Fibroblast of lung (primary cell): Measurements from ENCODE around the gene PRRT2. TPM values are rescaled to one million over a fixed set of nuclear protein-coding genes. Genes with fewer than 3 reads are reported as not detected.
"Not testable (repeated sequence)": the region's sequence is repeated elsewhere in the genome, so short reads cannot be mapped to it uniquely, and the experiment has no call there.

Experiments
- DNase-seq, 2 donors: peaks; one replicate each; pipeline versions ENCODE4 v3.0.0 to v3.0.0-alpha.2; 2010; ENCODE audit warnings: low read depth in 2 of 2
- H2AFZ ChIP-seq: 2 replicates; pipeline ENCODE4 v1.5.1; 2012; ENCODE audit warnings: low read length, control low read depth, inconsistent platforms
- H3K27ac ChIP-seq: 2 replicates; pipeline ENCODE4 v1.5.1; 2011; ENCODE audit warnings: low read length, control low read depth; ENCODE audit not compliant: insufficient read depth
- H3K27me3 ChIP-seq: 2 replicates; pipeline ENCODE4 v1.5.1; 2011; ENCODE audit warnings: mild to moderate bottlenecking, low read length; ENCODE audit not compliant: control insufficient read depth, insufficient read depth
- H3K36me3 ChIP-seq: 2 replicates; pipeline ENCODE4 v1.5.1; 2011; ENCODE audit warnings: low read length; ENCODE audit not compliant: control insufficient read depth, insufficient read depth
- H3K4me1 ChIP-seq: 2 replicates; pipeline ENCODE4 v1.5.1; 2011; ENCODE audit warnings: low read length; ENCODE audit not compliant: control insufficient read depth, insufficient read depth; ENCODE audit errors: extremely low read depth
- H3K4me2 ChIP-seq: 2 replicates; pipeline ENCODE4 v1.5.1; 2011; ENCODE audit warnings: low read length, control low read depth; ENCODE audit not compliant: insufficient read depth; ENCODE audit errors: extremely low read depth
- H3K4me3 ChIP-seq, 4 experiments: fragments of 200-600 bp in 1 of 4; sonication (generic) in 1 of 4; replicated peaks in 1 of 4; 2 replicates each; pipeline ENCODE4 v1.5.1; 2011 to 2016; ENCODE audit warnings: low read length in 4 of 4, low read depth in 3 of 4, mild to moderate bottlenecking in 3 of 4, control low read depth in 2 of 4, inconsistent platforms in 1 of 4, mixed read lengths in 1 of 4; ENCODE audit not compliant: insufficient read depth in 1 of 4; ENCODE audit errors: control extremely low read depth in 1 of 4
- H3K79me2 ChIP-seq: 2 replicates; pipeline ENCODE4 v1.5.1; 2012; ENCODE audit warnings: mild to moderate bottlenecking, low read length, inconsistent platforms; ENCODE audit not compliant: control insufficient read depth, insufficient read depth
- H3K9ac ChIP-seq: 2 replicates; pipeline ENCODE4 v1.5.1; 2011; ENCODE audit warnings: mild to moderate bottlenecking, low read length, control low read depth; ENCODE audit not compliant: insufficient read depth
- H3K9me3 ChIP-seq: 2 replicates; pipeline ENCODE4 v1.5.1; 2012; ENCODE audit warnings: low read depth, low read length; ENCODE audit not compliant: control insufficient read depth, insufficient read depth
- H4K20me1 ChIP-seq: 2 replicates; pipeline ENCODE4 v1.5.1; 2011; ENCODE audit warnings: low read length; ENCODE audit not compliant: control insufficient read depth, insufficient read depth; ENCODE audit errors: extremely low read depth
- EZH2 ChIP-seq: IDR thresholded peaks from 2 replicates; pipeline ENCODE4 v1.5.1; 2012; ENCODE audit warnings: low read length, control low read depth, mild to moderate bottlenecking; ENCODE audit errors: missing control alignments
- polyA plus RNA-seq, 2 donors: library from polyadenylated mRNA; depleted of rRNA in 1 of 2; stranded (reverse) in 1 of 2; unstranded in 1 of 2; fragments of >200 nt; gene quantifications; 2 replicates each; pipeline ENCODE4 v1.2.1, GENCODE V29; 2011 to 2012; ENCODE audit warnings: missing spikeins in 1 of 2
- total RNA-seq: library from RNA; depleted of rRNA; stranded (reverse); fragments of >200 nt; gene quantifications from 2 replicates; pipeline ENCODE4 v1.2.1, GENCODE V29; 2014
- TF ChIP-seq, protein P1 (sequence below), 2 donors: IDR thresholded peaks in 1 of 2; conservative IDR thresholded peaks in 1 of 2; 1 replicate in 1 of 2; 2 replicates in 1 of 2; pipeline ENCODE4 v1.5.1; 2011 to 2012; ENCODE audit warnings: low read length in 2 of 2, control low read depth in 1 of 2, inconsistent platforms in 1 of 2, low read depth in 1 of 2, mild to moderate bottlenecking in 1 of 2

PRRT2 gene
- total and polyA plus RNA-seq, 2 donors (not counting 1 experiment from before 2014, with no cell fraction given): 1.3 to 2.1 TPM

DNA sequence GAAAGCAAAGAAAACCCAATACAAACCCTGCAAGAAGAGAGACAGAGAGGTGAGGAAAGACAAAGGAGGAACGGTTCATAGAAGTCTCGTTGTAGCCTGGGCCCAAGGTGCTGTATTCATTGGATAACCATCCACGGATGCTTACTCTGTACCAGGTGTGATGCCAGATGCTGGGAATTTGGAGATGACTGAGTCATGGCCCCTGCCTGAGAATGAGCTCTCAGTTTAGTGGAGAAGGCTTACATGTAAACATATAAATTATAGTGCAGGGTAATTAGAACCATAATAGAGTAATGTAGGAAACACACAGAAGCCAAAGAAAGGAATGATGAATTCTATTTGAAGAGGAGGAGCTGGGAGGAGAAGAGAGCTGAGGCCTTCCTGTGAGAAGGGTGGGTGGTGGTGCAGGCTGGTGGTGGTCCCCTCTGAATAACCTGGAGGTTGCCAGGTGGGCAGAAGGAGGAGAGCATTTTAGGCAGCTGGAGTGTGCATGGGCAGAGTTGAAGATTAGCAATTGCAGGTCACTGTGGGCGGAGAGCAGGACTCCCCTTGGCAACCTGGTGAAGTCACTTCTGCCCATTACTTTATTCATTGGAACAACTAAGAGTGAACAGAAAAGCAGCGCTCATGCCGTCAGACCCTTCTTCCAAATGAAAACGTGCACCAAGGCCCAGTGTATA lies 41.6 kb upstream of the PRRT2 start:
- H3K27me3 ChIP-seq: no peaks in the 10 kb centered on the region
- no peaks in the 10 kb centered on the region for H3K79me2 ChIP-seq
- no peak overlapping the region for H3K27ac ChIP-seq
- no peak overlapping the region for H2AFZ ChIP-seq
- no peaks in the 10 kb centered on the region for H3K4me1 ChIP-seq
- no peak overlapping the region for H3K9ac ChIP-seq
- no peaks in the 10 kb centered on the region for H4K20me1 ChIP-seq
- DNase-seq: no peak
- H3K9me3 ChIP-seq: no peaks in the 10 kb centered on the region
- H3K36me3 ChIP-seq: no peaks in the 10 kb centered on the region
- TF ChIP-seq, protein P1, sequence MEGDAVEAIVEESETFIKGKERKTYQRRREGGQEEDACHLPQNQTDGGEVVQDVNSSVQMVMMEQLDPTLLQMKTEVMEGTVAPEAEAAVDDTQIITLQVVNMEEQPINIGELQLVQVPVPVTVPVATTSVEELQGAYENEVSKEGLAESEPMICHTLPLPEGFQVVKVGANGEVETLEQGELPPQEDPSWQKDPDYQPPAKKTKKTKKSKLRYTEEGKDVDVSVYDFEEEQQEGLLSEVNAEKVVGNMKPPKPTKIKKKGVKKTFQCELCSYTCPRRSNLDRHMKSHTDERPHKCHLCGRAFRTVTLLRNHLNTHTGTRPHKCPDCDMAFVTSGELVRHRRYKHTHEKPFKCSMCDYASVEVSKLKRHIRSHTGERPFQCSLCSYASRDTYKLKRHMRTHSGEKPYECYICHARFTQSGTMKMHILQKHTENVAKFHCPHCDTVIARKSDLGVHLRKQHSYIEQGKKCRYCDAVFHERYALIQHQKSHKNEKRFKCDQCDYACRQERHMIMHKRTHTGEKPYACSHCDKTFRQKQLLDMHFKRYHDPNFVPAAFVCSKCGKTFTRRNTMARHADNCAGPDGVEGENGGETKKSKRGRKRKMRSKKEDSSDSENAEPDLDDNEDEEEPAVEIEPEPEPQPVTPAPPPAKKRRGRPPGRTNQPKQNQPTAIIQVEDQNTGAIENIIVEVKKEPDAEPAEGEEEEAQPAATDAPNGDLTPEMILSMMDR (conservative IDR thresholded peaks at IDR 0.05 in 1 of 2, IDR thresholded peaks at IDR 0.05 in 1 of 2; ENCODE audit: low read depth in 1 of 2, low read length in 2 of 2): no peak
- TF ChIP-seq EZH2: no peak
- no peak overlapping the region for H3K4me2 ChIP-seq
- H3K4me3 ChIP-seq: no peak overlapping the region

DNA sequence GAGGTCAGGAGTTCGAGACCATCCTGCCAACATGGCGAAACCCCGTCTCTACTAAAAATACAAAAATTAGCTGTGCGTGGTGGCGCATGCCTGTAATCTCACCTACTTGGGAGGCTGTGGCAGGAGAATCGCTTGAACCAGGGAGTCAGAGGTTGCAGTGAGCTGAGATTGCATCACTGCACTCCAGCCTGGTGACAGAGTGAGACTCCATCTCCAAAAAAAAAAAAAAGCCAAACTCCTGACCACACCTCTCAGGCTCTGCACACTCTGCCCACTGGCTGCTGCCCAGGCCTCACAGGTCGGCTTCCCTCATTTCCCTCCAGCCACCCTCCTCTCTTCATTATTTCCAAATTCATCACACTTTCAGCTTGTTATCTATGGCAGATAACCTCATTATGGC lies 39.7 kb upstream of the PRRT2 start:
- DNase-seq, H3K9ac ChIP-seq, H3K9me3 ChIP-seq, H3K36me3 ChIP-seq, H3K27me3 ChIP-seq, H3K4me3 ChIP-seq, H4K20me1 ChIP-seq, H3K79me2 ChIP-seq, H3K27ac ChIP-seq, H3K4me2 ChIP-seq, H3K4me1 ChIP-seq, H2AFZ ChIP-seq: not testable (repeated sequence)

DNA sequence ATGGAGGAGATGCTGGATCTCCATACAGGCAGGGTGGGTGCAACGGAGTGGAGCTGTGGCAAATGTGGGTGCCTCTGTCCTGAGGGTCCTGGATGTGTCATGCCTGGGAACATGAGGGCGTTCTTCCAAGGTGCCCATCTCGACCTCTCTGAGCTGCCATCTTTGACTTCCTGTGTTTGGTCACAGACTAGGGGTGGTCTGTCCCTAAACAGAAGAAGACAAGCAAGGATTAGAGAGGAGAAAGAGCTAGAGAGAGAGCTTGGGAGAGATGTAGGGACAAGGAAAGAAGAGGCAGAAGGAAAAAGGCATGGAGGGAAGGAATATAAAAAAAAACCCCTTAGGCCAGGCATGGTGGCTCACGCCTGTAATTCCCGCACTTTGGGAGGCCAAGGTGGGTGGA lies 37.3 kb upstream of the PRRT2 start:
- DNase-seq: no peak
- H3K79me2 ChIP-seq: no peaks in the 10 kb centered on the region
- TF ChIP-seq, protein P1 (conservative IDR thresholded peaks at IDR 0.05 in 1 of 2, IDR thresholded peaks at IDR 0.05 in 1 of 2; ENCODE audit: low read depth in 1 of 2, low read length in 2 of 2): no peak
- TF ChIP-seq EZH2: no peak
- no peak overlapping the region for H3K4me3 ChIP-seq
- H2AFZ ChIP-seq: no peak overlapping the region
- no peaks in the 10 kb centered on the region for H4K20me1 ChIP-seq
- no peak overlapping the region for H3K4me2 ChIP-seq
- no peaks in the 10 kb centered on the region for H3K9me3 ChIP-seq
- H3K9ac ChIP-seq: no peak overlapping the region
- H3K27ac ChIP-seq: no peak overlapping the region
- no peaks in the 10 kb centered on the region for H3K36me3 ChIP-seq
- peaks cover 8% of the 10 kb centered on the region for H3K27me3 ChIP-seq
- H3K4me1 ChIP-seq: no peaks in the 10 kb centered on the region
